HG02763 (cell line): ENCODE measurements around the gene SNTG2.
"Not testable (repeated sequence)": the region's sequence is repeated elsewhere in the genome, so short reads cannot be mapped to it uniquely, and the experiment has no call there.

ENCODE experiments used
- ATAC-seq: cut with Tn5 transposase; IDR thresholded peaks from one replicate; pipeline ENCODE4 v1.9.1; 2021; ENCODE audit warnings: mild to moderate bottlenecking, moderate library complexity; ENCODE audit not compliant: unreplicated experiment

The SNTG2 gene

GRCh38 chr2:1227274-1227900 lies 276.7 kb downstream of the SNTG2 start:
- ATAC-seq = no peak

GRCh38 chr2:1229596-1229995 lies 278.9 kb downstream of the SNTG2 start:
- not testable (repeated sequence) for ATAC-seq

DNA sequence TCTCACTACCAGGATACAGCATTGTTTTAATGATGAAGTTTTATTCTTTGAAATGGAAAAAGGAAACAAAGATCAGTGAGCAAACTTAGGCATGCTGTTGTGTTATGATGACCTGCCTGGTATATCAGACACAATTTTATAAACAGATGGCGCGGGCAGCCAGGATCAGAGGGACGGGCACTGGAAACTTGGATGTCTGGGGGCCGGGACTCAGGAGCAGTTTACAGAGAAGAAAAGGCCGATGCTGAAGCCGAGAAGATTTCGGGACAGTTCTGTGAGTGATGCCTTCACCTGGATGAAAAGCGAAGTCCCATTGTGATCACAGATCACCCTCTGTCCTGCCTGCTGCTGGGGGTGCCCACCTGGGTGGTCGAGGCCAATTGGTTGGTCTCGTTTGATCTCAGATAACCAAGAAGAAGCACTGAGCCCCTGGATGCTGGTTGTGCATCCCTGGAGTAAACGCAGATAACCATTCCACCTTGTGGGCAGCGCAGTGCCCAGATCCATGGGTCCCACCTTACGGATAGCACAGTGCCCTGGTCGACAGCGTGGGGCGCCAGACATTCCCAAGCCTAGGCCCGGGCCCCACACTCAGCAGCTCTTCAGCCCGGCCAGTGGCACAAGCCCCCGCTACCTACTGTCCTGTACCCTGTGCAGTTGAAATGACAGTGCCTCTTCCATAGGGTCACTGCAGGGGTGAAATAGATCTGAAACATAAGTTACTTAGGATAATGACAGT lies 279.7 kb downstream of the SNTG2 start:
- no peak for ATAC-seq

GRCh38 chr2:1231466-1232063 lies 280.9 kb downstream of the SNTG2 start:
- no peak for ATAC-seq

GRCh38 chr2:1233281-1233680 lies 282.6 kb downstream of the SNTG2 start:
- ATAC-seq = no peak

- no peak for ATAC-seq
Observed at GRCh38 chr2:1234731-1235308, 284.2 kb downstream of the SNTG2 start.

DNA sequence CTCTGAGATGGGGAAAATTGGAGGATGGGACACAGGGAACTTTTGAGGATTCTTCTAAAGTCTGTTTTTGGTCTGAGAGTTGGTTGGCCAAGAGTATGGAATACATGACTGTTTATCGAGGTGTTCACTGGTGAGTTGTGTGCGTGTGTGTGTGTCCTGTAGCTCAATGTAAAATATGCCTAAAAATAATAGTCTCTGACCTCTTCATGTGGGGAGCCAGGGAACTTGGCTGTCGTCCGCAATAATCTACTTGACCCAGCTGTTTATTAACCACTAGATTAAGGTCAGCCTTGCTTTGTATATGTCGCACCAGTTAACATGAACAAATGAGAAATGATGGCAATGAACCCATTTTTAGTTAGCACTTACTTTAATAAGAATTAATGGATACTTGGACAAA lies 285.2 kb downstream of the SNTG2 start:
- ATAC-seq = no peak

DNA sequence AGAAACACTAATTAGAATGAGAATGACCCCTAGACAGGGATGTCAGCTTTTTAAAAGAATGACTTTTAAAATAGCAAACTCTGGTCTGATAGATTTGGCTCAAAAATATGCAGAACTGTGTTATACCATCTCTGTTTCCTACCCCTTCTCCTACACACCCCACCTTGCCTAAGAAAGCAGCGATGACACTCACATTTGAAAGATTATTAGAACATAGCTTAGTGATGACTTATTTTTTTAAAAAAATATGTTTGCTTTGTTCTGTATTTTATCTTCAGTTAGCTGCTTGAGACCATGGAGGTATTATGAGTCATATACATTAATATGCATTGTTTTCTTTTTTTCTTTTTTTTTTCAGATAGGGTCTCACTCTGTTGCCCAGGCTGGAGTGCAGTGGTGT lies 286.0 kb downstream of the SNTG2 start:
- ATAC-seq = no peak

DNA sequence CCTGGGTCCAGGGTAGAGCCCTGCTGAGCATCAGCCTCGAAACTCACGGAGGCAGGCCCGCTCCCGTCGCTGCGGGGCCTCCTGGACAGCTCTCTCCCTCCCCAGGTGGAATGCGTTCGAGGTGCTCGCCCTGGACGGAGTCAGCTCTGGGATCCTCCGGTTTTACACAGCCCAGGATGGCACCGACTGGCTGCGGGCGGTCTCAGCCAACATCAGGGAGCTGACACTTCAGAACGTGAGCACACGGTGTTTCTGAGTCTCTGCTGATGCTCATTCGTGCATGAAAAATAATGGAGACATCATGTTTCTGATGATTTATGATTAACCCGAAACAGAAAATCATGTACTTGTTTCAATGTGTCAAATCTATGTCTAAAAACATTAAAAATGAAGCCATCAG lies 287.1 kb downstream of the SNTG2 start:
- no peak for ATAC-seq

DNA sequence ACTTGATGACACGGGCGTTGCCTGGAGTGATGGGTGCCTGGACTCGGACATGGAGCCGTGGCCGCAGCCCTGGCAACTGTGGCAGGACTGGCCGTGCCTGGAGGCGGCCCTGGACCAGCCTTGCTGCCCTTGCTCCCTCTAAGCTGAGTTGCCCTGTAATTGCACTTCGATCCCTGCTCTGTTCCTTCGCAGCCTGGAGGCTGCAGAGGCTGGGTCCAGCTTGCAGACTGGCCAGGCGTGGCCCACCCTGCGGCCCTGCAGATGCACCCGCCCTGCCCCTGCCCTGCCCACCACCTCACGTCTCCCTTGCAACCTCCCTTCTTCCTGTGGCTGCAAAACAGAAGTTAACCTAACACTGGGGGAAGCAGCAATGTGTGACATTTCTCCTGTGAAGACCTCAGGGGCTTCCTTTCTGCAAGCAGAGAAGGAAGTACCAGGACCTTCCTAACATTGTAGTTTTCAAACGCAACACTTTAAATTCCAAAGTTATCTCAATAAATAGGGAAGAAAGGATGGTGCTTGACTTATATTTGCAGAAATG lies 288.0 kb downstream of the SNTG2 start:
- ATAC-seq = no peak

DNA sequence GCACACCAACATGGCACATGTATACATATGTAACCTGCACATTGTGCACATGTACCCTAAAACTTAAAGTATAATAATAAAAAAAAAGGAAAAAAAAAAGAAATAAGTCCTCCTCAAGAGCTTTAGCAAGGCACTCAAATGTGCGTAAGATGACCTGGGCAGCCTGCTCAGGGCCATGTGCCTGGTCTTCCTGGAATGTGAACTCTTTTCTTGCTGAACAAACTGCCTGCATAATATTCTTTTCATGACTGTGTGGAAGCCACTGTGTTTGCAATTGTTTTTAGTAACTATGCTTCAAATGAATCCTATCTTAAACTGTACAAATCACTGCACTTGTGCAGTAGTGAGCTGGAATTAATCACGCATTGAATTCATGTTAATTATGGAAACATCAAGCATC lies 294.5 kb downstream of the SNTG2 start:
- ATAC-seq = no peak

GRCh38 chr2:1246239-1246638 lies 295.6 kb downstream of the SNTG2 start:
- no peak for ATAC-seq

DNA sequence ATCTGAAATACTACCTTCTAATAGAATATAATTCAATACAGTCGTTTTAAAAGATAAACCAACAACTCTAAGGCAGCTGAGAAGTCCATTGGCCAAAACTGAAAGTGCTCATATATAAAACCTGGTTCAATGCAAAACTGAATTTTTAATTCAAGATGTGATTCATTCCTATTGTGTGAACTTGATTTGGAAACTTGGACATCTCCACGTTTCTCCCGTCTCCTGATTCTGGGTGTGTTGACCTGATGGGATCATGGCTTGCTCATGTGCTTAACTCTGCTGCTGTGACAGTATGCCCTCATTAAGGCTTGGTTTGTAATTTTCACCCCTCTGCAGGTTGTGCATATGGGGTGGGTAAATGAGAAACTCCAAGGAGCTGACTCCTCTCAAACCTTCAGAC lies 296.3 kb downstream of the SNTG2 start:
- ATAC-seq = no peak

DNA sequence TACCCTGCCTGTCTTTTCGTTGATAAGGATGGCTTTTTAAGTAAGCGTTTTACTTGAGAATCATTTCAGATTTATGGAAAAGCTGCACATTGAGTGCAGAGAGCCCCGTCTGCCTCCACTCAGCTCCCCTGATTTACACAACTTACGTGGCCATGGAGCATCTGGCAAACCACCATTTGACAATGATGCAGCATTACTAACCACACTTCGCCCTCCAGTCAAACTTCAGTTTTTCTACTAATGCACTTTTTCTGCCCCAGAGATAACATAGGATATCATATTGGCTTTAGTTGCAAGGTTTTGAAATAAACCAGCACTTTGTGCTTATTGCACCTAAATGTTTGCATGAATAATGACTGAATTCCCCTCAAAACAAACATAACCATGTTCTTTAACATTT lies 297.5 kb downstream of the SNTG2 start:
- ATAC-seq = no peak

GRCh38 chr2:1249897-1250687 lies 299.4 kb downstream of the SNTG2 start:
- ATAC-seq = no peak

- no peak for ATAC-seq
Observed at GRCh38 chr2:1251520-1251919, 300.9 kb downstream of the SNTG2 start.

GRCh38 chr2:1253629-1254028 lies 303.0 kb downstream of the SNTG2 start:
- no peak for ATAC-seq

GRCh38 chr2:1254662-1255343 lies 304.2 kb downstream of the SNTG2 start:
- ATAC-seq = no peak

DNA sequence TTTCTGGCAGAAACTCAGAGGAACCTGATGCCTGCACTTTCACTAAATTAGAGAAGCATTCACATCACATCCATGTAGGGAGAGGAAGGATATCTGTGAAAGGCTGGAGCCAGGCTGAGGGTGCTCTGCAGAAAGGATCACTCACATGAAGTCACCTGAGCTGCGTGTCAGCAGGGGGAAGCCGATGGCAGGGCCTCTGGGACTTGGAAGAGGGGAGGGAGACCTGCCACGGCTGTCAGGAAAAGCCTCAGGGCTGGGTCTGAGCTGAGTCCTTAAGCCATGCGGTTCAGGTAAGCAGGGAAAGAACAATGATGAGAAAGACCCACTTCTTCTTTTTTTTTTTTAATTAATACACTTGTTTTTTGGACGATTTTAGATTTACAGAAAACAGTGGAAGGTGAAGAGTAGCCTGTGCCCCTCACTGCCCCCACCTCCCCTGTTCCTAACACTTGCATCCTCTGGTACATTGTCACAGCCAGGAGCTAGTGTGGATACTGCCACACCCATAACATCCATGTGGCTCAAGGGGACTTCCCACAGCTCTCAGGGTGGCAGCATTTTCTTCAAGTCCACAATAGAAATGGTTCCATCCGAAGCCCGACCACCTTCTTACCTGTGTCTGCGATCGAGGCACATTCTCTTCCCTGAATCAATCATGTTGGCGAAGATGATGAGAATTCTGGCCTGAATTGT lies 306.1 kb downstream of the SNTG2 start:
- no peak for ATAC-seq

DNA sequence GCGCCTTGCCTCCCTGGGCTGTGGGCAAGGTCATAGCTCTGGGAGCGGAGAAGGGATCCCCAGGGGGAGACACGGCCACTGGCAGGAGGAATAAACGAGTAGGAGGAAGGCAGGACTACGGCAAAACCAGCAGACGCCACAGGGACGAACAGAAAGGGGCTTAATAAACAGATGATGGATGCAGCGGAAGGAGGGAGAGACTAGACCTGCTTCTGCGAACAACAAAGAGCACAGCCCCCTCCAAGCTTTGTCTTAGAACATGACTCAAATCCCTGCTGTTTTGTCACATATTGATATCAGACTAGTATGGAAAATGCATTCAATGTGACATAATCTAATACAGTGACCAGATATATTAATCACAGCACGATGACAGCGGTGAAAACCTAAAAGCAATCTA lies 306.7 kb downstream of the SNTG2 start:
- ATAC-seq = no peak
